ENCODE measurements around the gene PRR7. TPM values are rescaled to one million over a fixed set of nuclear protein-coding genes. Genes with fewer than 3 reads are reported as not detected.

PRR7 gene
- total and polyA plus RNA-seq, 2 of the 4 experiments (the other 2 are of a cell fraction) = 1.1 to 10.1 TPM

DNA sequence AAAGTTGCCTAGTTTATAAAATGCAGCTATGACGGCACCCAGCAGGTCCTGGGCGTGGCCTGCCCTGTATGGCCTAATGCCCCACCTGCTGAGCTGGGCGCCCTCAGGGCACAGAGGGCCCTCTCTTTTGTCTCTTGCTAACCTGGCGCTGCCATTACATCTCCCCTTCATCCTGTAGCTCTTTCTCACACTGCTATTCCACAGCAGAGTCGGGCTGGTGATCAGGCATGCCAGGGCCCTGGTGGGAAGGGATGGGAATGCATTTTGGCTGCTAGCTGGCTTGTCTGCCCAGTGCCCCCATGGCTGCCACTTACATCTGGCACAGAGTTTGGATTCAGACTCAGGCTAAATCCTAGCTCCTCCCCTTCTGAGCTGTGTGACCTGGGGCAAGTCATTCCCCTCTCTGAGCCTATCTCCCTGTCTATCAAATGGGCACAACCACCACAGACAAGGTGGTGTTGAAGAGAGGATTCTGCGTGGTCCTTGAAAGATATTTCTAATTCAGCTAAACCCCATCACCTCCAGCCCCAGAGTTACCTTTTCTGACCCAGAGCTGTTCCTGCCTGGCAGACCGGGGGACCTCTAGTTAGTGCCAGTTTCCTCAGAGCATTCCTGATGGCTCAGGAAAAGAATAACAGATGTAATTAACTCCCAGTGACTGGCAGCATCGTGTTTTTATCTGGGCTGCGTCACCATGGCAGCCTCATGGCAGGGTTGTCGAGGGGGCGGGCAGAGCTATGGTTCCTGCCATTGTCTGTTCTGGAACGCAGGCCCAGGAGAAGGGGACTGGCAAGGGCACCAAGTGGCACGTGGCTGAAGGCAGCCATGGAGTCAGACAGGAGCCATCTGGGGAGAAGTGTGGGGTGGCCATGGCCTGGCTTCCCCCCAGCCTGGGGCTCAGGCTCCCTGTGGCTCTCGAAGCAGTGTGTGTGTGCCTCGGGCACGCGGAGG is 6.3 kb downstream of the PRR7 start:
- CTCF ChIA-PET = interaction anchor here (0.7 to 5.2 kb wide), 4 partner anchors 49 to 101 kb away, joined by 3 to 44 read pairs (median 3); partner anchors contain the start of gene LMAN2
- H3K4ac ChIP-seq (ENCODE audit: low read depth, low read length) = no peak overlapping the region
- H3K14ac ChIP-seq (replicated peaks; ENCODE audit: low read depth, low read length) = no peak overlapping the region
- TF ChIP-seq BHLHE40 (IDR thresholded peaks at IDR 0.05; ENCODE audit: low read depth, low read length) (no peak), POLR2A (IDR thresholded peaks at IDR 0.05; ENCODE audit: low read depth, low read length) (0 out of 2 replicates have a peak, but pooled peaks have one; percentile 15), ELK1 (IDR thresholded peaks at IDR 0.05; ENCODE audit: borderline replicate concordance, low read depth, low read length) (no peak), NFE2L2 (IDR thresholded peaks at IDR 0.05; ENCODE audit: low read depth, low read length) (no peak), SMC3 (IDR thresholded peaks at IDR 0.05; ENCODE audit: low read depth, low read length) (no peak), CEBPB (IDR thresholded peaks at IDR 0.05; ENCODE audit: low read depth, low read length) (no peak)
- no peaks in the 10 kb centered on the region for H3K27me3 ChIP-seq (ENCODE audit: control insufficient read depth, insufficient read depth, low read length)
- H4K91ac ChIP-seq (ENCODE audit: insufficient read depth, low read depth, low read length) = no peak overlapping the region
- no peak overlapping the region for H2AFZ ChIP-seq (replicated peaks; ENCODE audit: low read length, poor library complexity)
- H4K5ac ChIP-seq (ENCODE audit: low read depth, low read length) = no peak overlapping the region
- H3K9me3 ChIP-seq (ENCODE audit: control insufficient read depth, insufficient read depth, low read length) = no peaks in the 10 kb centered on the region
- peaks cover 14% of the 10 kb centered on the region for H3K36me3 ChIP-seq (ENCODE audit: control insufficient read depth, insufficient read depth, low read length)
- DNase-seq (no peak), ATAC-seq (ENCODE audit: low read depth) (no peak)
- no peaks in the 10 kb centered on the region for H3K9me1 ChIP-seq (ENCODE audit: insufficient read depth, low read length)
- H2BK5ac ChIP-seq (ENCODE audit: low read depth, low read length, poor library complexity, severe bottlenecking) = no peak overlapping the region
- no peak overlapping the region for H3K4me3 ChIP-seq (ENCODE audit: insufficient read depth, low read depth, low read length)
- POLR2A ChIA-PET (ENCODE audit: unreplicated experiment) = interaction anchor here (1.2 kb wide), 1 partner anchor 44 kb away, joined by 3 read pairs; no protein-coding TSS in a partner anchor
- peaks cover 39% of the 10 kb centered on the region for H4K20me1 ChIP-seq (ENCODE audit: insufficient read depth, low read length)
- no peak overlapping the region for H3K23ac ChIP-seq (ENCODE audit: low read depth, low read length)
- no peak overlapping the region for H4K8ac ChIP-seq (ENCODE audit: low read depth in 2 of 2, low read length in 2 of 2)
- in situ Hi-C loops (cut with MboI; ENCODE audit: low sequenced_read_pairs) = no loop called here
- no peak overlapping the region for H3K18ac ChIP-seq (ENCODE audit: low read depth, low read length)
- no peak overlapping the region for H3K56ac ChIP-seq (ENCODE audit: extremely low read depth, insufficient read depth, low read length)
- no TSS peak for BruUV-seq (replicated peaks)
- H3K9ac ChIP-seq (ENCODE audit: low read depth, low read length) = no peak overlapping the region
- no peak overlapping the region for H2AK5ac ChIP-seq (ENCODE audit: low read depth, low read length)
- H2AK9ac ChIP-seq (replicated peaks; ENCODE audit: low read depth, low read length, poor library complexity) = peak overlapping the region; percentile 32
- no peak overlapping the region for H2BK20ac ChIP-seq (ENCODE audit: low read depth, low read length)
- intact Hi-C loops (cut with micrococcal nuclease) = no loop called here
- no peak overlapping the region for H3K27ac ChIP-seq (ENCODE audit: insufficient read depth, low read length)
- no peak overlapping the region for H2BK120ac ChIP-seq (ENCODE audit: low read depth, low read length)
- no peak overlapping the region for H2BK15ac ChIP-seq (ENCODE audit: low read depth, low read length)
- H3K79me1 ChIP-seq (ENCODE audit: low read depth in 1 of 2, low read length in 2 of 2) = 0 out of 4 replicates have a peak, but pooled peaks cover 0 to 7% of the 10 kb centered on the region in 2 experiments
- no peak overlapping the region for H3K4me2 ChIP-seq (ENCODE audit: low read depth, low read length)
- dilution Hi-C loops (cut with HindIII; ENCODE audit: low sequenced_read_pairs, unreplicated experiment) = no loop called here
- peaks cover 10% of the 10 kb centered on the region for H3K4me1 ChIP-seq (ENCODE audit: control insufficient read depth, insufficient read depth, low read length)
- 89% methylated on average over 5 of the region's 17 CpGs; no CpG with 5 or more reads in 1 of the 2 experiments for WGBS, 2 experiments (ENCODE audit: extremely low coverage in 2 of 2, insufficient read length in 1 of 2)

Data from IMR-90 (cell line).